ENCODE measurements around the gene HOXA7.

DNA sequence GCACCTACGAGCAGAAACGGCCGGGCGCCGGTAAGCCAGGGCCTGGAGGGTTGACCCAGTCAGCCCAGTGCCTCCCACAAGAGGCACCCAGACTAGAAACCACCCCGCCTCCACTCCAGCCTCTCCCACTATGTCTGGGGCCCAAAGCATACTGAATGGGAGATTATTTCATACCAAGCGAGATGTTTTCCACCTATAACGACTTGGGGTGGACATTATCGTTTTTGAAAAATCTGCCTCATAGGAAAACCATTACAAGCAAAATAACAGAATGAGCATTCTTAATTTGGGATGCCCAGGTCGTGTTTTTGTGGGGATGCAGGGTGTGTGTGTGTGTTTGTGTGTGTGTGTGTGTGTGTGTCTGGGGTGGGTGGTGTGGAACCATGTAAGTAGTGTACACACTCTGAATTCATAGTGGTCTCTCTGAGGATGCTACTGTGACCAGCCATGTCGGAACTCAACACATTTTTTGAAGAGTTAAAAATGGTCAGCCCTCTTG, 10.5 kb downstream of the HOXA7 start:
- TF ChIP-seq POLR2A (IDR thresholded peaks at IDR 0.05), result no peak
- TF ChIP-seq, protein P1, sequence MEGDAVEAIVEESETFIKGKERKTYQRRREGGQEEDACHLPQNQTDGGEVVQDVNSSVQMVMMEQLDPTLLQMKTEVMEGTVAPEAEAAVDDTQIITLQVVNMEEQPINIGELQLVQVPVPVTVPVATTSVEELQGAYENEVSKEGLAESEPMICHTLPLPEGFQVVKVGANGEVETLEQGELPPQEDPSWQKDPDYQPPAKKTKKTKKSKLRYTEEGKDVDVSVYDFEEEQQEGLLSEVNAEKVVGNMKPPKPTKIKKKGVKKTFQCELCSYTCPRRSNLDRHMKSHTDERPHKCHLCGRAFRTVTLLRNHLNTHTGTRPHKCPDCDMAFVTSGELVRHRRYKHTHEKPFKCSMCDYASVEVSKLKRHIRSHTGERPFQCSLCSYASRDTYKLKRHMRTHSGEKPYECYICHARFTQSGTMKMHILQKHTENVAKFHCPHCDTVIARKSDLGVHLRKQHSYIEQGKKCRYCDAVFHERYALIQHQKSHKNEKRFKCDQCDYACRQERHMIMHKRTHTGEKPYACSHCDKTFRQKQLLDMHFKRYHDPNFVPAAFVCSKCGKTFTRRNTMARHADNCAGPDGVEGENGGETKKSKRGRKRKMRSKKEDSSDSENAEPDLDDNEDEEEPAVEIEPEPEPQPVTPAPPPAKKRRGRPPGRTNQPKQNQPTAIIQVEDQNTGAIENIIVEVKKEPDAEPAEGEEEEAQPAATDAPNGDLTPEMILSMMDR (IDR thresholded peaks at IDR 0.05), result no peak
